ENCODE measurements around the gene ANKH. TPM values are rescaled to one million over a fixed set of nuclear protein-coding genes. Genes with fewer than 3 reads are reported as not detected.

The ANKH gene
- total and polyA plus RNA-seq, 10 of the 15 experiments (the other 5 are each of a cell fraction or from before 2014, with no cell fraction given): 2.1 to 43.9 (median 14.4) TPM

DNA sequence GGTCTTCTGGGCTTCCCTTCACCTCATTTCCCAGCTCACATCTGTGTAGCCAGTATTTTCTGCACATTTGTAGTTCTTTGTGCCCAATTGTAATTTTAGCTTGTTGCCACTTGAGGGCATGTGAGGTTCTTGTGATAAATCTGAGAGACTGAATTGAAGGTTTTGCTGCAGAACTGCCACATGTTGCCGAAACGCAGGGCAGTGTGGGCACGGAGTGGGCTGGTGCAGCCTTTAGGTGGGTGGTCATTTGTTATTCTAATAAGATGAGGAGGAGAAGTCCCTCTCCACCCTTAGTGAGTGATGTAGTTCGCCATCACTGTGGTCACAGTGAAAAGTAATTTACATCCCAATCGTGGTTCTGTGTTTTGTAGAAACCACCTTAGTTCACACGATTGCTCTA lies 185.8 kb downstream of the ANKH start (continued):
- TF ChIP-seq, protein P1, sequence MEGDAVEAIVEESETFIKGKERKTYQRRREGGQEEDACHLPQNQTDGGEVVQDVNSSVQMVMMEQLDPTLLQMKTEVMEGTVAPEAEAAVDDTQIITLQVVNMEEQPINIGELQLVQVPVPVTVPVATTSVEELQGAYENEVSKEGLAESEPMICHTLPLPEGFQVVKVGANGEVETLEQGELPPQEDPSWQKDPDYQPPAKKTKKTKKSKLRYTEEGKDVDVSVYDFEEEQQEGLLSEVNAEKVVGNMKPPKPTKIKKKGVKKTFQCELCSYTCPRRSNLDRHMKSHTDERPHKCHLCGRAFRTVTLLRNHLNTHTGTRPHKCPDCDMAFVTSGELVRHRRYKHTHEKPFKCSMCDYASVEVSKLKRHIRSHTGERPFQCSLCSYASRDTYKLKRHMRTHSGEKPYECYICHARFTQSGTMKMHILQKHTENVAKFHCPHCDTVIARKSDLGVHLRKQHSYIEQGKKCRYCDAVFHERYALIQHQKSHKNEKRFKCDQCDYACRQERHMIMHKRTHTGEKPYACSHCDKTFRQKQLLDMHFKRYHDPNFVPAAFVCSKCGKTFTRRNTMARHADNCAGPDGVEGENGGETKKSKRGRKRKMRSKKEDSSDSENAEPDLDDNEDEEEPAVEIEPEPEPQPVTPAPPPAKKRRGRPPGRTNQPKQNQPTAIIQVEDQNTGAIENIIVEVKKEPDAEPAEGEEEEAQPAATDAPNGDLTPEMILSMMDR (IDR thresholded peaks at IDR 0.05 in 2 of 3, conservative IDR thresholded peaks at IDR 0.05 in 1 of 3; ENCODE audit: control insufficient read depth in 2 of 3, extremely low read depth in 1 of 3, insufficient read depth in 1 of 3, low read depth in 3 of 3, low read length in 3 of 3): peak; percentile 64 to 74 (median 71); a peak in 5 of 6 replicates
- TF ChIP-seq ATF7 (IDR thresholded peaks at IDR 0.05; ENCODE audit: low read depth): peak; percentile 54; the same call in 1 of the 2 replicates
- no peak for TF ChIP-seq JUNB (IDR thresholded peaks at IDR 0.05)
- no peak for TF ChIP-seq ESRRA (IDR thresholded peaks at IDR 0.05; ENCODE audit: low read length)
- TF ChIP-seq HDGF (IDR thresholded peaks at IDR 0.05): 0 out of 2 replicates have a peak, but pooled peaks have one; percentile 45

DNA sequence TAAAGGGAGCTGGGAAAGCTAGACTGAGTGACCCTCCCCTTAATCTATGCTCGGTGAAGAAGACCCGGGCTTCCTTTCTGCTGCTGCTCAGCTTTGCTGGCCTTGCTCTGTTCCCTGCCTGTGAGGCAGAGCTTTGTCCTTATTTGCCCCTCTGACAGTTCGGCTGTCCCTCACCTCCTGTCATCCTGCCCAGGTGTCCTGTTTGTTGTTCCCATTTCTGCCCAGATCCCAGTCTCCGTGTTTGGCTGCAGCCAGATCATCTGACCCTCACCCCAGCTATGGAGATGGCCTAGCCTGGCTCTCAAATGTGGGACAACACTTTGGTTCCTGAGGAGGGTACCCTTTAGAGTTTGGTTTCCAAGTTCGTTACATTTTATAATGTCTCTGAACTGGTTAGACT lies 186.8 kb downstream of the ANKH start:
- Histone ChIP-seq H3K27me3 (replicated peaks in 1 of 2; ENCODE audit: control insufficient read depth in 2 of 2, insufficient read depth in 2 of 2, low read length in 1 of 2) (no peaks in the 10 kb centered on the region), H3K79me2 (ENCODE audit: control insufficient read depth, insufficient read depth, low read length) (peaks cover 11% of the 10 kb centered on the region), H3K4me2 (ENCODE audit: control insufficient read depth, insufficient read depth) (no peak overlapping the region), H3K27ac (ENCODE audit: control insufficient read depth, insufficient read depth) (no peak overlapping the region), H3K4me1 (ENCODE audit: control insufficient read depth, insufficient read depth, low read length) (peaks cover 9% of the 10 kb centered on the region), H4K20me1 (ENCODE audit: control insufficient read depth, insufficient read depth) (no peaks in the 10 kb centered on the region; the same call in 1 of the 2 replicates), H3K4me3 (no peak overlapping the region), H2AFZ (ENCODE audit: control insufficient read depth, low read depth, low read length) (no peak overlapping the region), H3K36me3 (ENCODE audit: control insufficient read depth in 2 of 2, insufficient read depth in 2 of 2, low read length in 1 of 2) (peaks cover 22 to 59% of the 10 kb centered on the region in 2 experiments), H3K9ac (ENCODE audit: control insufficient read depth, insufficient read depth, low read length) (no peak overlapping the region), H3K9me3 (replicated peaks; ENCODE audit: control insufficient read depth, insufficient read depth, low read length) (peaks cover 3% of the 10 kb centered on the region; the same call in 2 of the 3 replicates)
- in situ Hi-C loops (cut with MboI): no loop called here
- ChIA-PET POLR2A (interaction anchor here (0.9 to 2.3 kb wide), 3 partner anchors 9 to 18 kb away, joined by 3 to 7 read pairs (median 3); no protein-coding TSS in a partner anchor), SMC1A (ENCODE audit: uncharacterized antibody, unreplicated experiment) (interaction anchor here (0.7 to 4.4 kb wide), 15 partner anchors 8 to 476 kb away, joined by 3 to 27 read pairs (median 6); no protein-coding TSS in a partner anchor), CTCF (interaction anchor here (1.0 to 4.1 kb wide), 13 partner anchors 11 to 329 kb away, joined by 3 to 28 read pairs (median 7); no protein-coding TSS in a partner anchor), RAD21 (ENCODE audit: unreplicated experiment) (interaction anchor here (1.3 to 4.5 kb wide), 3 partner anchors 17 to 328 kb away, joined by 3 to 33 read pairs (median 6); no protein-coding TSS in a partner anchor)
- 90% methylated on average over 5 of the region's 5 CpGs for WGBS (ENCODE audit: insufficient coverage, insufficient replicate concordance, low lambda C conversion rate, missing lambda C conversion rate)
- ATAC-seq (no peak), FAIRE-seq (no peak), DNase-seq (ENCODE audit: low read depth, low spot score) (no peak)
- no peak for TF ChIP-seq GATAD2B (conservative IDR thresholded peaks at IDR 0.05; ENCODE audit: low read depth)
- no peak for TF ChIP-seq IKZF2 (IDR thresholded peaks at IDR 0.05)
- TF ChIP-seq FOXM1 (IDR thresholded peaks at IDR 0.05; ENCODE audit: low read depth, low read length): no peak
- no peak for TF ChIP-seq FOXK2 (IDR thresholded peaks at IDR 0.05)
- TF ChIP-seq KDM1A (IDR thresholded peaks at IDR 0.05; ENCODE audit: borderline replicate concordance): no peak
- TF ChIP-seq MEF2A (IDR thresholded peaks at IDR 0.05; ENCODE audit: insufficient read depth, low read depth, low read length): no peak
- TF ChIP-seq RELA (IDR thresholded peaks at IDR 0.05; ENCODE audit: borderline replicate concordance, partially characterized antibody): no peak
- no TSS peak for BruUV-seq (replicated peaks)
- intact Hi-C loops (cut with micrococcal nuclease; ENCODE audit: unreplicated experiment): loop anchor here (2.0 kb wide), 1 partner anchor 318 kb away; no protein-coding TSS in a partner anchor

Data from GM12878 (cell line).